Measurements from ENCODE around the gene EPSTI1.

DNA sequence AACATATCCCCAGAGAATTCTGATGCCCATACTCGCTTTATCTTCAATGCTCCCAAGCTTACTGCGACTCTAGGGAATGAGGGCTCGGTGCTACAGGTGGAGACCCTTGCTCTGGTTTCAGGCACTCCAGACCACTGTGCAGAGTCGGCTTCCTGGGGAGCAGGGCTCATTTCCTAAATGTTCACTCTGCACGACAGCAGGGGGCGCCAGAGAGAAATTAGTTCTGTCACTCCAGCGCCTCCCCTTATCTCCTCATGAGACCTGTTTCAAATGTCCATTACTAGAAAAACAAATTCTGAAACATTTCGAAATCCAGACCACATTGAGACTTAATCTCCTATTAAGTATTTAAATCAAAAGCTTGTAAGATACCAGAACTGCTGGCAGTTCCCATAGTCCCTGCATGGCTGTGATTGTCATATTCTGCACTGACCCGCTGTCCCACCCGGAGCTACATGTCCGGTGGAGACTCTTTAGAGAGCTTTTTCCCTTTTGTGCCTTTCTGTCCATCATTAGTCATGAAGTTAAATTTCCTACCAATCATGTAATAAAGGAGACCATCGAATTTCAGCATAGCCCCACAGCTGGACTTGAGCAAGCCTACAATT, 22.4 kb downstream of the EPSTI1 start:
- TF ChIP-seq, protein P1, sequence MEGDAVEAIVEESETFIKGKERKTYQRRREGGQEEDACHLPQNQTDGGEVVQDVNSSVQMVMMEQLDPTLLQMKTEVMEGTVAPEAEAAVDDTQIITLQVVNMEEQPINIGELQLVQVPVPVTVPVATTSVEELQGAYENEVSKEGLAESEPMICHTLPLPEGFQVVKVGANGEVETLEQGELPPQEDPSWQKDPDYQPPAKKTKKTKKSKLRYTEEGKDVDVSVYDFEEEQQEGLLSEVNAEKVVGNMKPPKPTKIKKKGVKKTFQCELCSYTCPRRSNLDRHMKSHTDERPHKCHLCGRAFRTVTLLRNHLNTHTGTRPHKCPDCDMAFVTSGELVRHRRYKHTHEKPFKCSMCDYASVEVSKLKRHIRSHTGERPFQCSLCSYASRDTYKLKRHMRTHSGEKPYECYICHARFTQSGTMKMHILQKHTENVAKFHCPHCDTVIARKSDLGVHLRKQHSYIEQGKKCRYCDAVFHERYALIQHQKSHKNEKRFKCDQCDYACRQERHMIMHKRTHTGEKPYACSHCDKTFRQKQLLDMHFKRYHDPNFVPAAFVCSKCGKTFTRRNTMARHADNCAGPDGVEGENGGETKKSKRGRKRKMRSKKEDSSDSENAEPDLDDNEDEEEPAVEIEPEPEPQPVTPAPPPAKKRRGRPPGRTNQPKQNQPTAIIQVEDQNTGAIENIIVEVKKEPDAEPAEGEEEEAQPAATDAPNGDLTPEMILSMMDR (IDR thresholded peaks at IDR 0.05): peak; percentile 72 to 85 (median 84)
- no peak for TF ChIP-seq POLR2A (IDR thresholded peaks at IDR 0.05)

Measured in right lobe of liver (tissue), 4 donors.